OCI-LY7 (cell line): Measurements from ENCODE around the gene RECK.

Experiments
- CTCF ChIP-seq: fragments of 200-600 bp; sonication (generic); conservative IDR thresholded peaks from 2 replicates; pipeline ENCODE4 v1.5.1; 2014; ENCODE audit warnings: mild to moderate bottlenecking, antibody characterized with exemption, low read length, moderate library complexity, mixed read lengths
- EZH2phosphoT487 ChIP-seq: fragments of 200-600 bp; sonication (generic); IDR thresholded peaks from 2 replicates; pipeline ENCODE4 v1.6.1; 2018; ENCODE audit warnings: low read depth, borderline replicate concordance, mild to moderate bottlenecking, mixed run types, antibody characterized with exemption, low read length, moderate library complexity, mixed read lengths

GRCh38 chr9:36162211-36162738 is 125.6 kb downstream of the RECK start:
- TF ChIP-seq CTCF (no peak), EZH2phosphoT487 (no peak)
